Liver (tissue), 9 donors: Measurements from ENCODE around the gene PIGM. TPM values are rescaled to one million over a fixed set of nuclear protein-coding genes. Genes with fewer than 3 reads are reported as not detected.

Source experiments
- DNase-seq: peaks from one replicate; pipeline ENCODE4 v3.0.0-alpha.2; 2017; ENCODE audit warnings: low spot score
- H3K27ac ChIP-seq, 2 donors: one replicate each; pipeline ENCODE4 v1.7.0; 2013; ENCODE audit warnings: inconsistent platforms in 2 of 2, low read length in 2 of 2, control low read depth in 1 of 2, low read depth in 1 of 2, mild to moderate bottlenecking in 1 of 2
- H3K27me3 ChIP-seq, 4 donors: one replicate each; pipeline versions ENCODE4 v1.6.1 to v1.7.0; 2013; ENCODE audit warnings: low read length in 3 of 4, inconsistent platforms in 1 of 4, mild to moderate bottlenecking in 1 of 4, moderate library complexity in 1 of 4; ENCODE audit not compliant: control insufficient read depth in 4 of 4, insufficient read depth in 4 of 4
- H3K36me3 ChIP-seq, 4 donors: one replicate each; pipeline versions ENCODE4 v1.6.1 to v1.7.0; 2013; ENCODE audit warnings: low read length in 3 of 4, mild to moderate bottlenecking in 3 of 4, low read depth in 1 of 4, moderate library complexity in 1 of 4; ENCODE audit not compliant: control insufficient read depth in 4 of 4, insufficient read depth in 3 of 4
- H3K4me1 ChIP-seq, 4 donors: one replicate each; pipeline versions ENCODE4 v1.6.1 to v1.7.0; 2013; ENCODE audit warnings: low read length in 3 of 4, mild to moderate bottlenecking in 3 of 4, moderate library complexity in 1 of 4; ENCODE audit not compliant: control insufficient read depth in 4 of 4, insufficient read depth in 4 of 4
- H3K4me3 ChIP-seq, 3 donors: one replicate each; pipeline versions ENCODE4 v1.6.1 to v1.7.0; 2013; ENCODE audit warnings: low read length in 3 of 3, control low read depth in 1 of 3, low read depth in 1 of 3, mild to moderate bottlenecking in 1 of 3
- H3K9ac ChIP-seq, 2 donors: one replicate each; pipeline ENCODE4 v1.7.0; 2013; ENCODE audit warnings: low read length in 2 of 2, mild to moderate bottlenecking in 2 of 2, moderate library complexity in 2 of 2, control low read depth in 1 of 2, low read depth in 1 of 2
- H3K9me3 ChIP-seq, 4 donors: one replicate each; pipeline versions ENCODE4 v1.6.1 to v1.7.0; 2013; ENCODE audit warnings: low read length in 3 of 4; ENCODE audit not compliant: control insufficient read depth in 4 of 4
- ATF3 ChIP-seq: IDR thresholded peaks from 2 replicates; pipeline ENCODE4 v1.6.1; 2016; ENCODE audit warnings: antibody characterized with exemption
- CTCF ChIP-seq: fragments of 150-350 bp; IDR thresholded peaks from 2 replicates; pipeline ENCODE4 v1.5.1; 2017; ENCODE audit warnings: improper control_type of control experiment, low read depth, low read length; ENCODE audit not compliant: missing input control
- EGR1 ChIP-seq, 2 donors: IDR thresholded peaks; 2 replicates each; pipeline ENCODE4 v1.6.1; 2016 to 2018; ENCODE audit warnings: antibody characterized with exemption in 2 of 2, low read depth in 2 of 2
- FOXA1 ChIP-seq: IDR thresholded peaks from 2 replicates; pipeline ENCODE4 v1.6.1; 2016; ENCODE audit warnings: antibody characterized with exemption
- FOXA2 ChIP-seq: IDR thresholded peaks from 2 replicates; pipeline ENCODE4 v1.6.1; 2016; ENCODE audit warnings: antibody characterized with exemption
- GABPA ChIP-seq, 2 donors: IDR thresholded peaks in 1 of 2; conservative IDR thresholded peaks in 1 of 2; 2 replicates each; pipeline ENCODE4 v1.6.1; 2016; ENCODE audit warnings: antibody characterized with exemption in 2 of 2, mild to moderate bottlenecking in 1 of 2, moderate library complexity in 1 of 2
- HNF4G ChIP-seq: IDR thresholded peaks from 2 replicates; pipeline ENCODE4 v1.6.1; 2016; ENCODE audit warnings: antibody characterized with exemption
- JUND ChIP-seq, 2 donors: IDR thresholded peaks; 2 replicates each; pipeline ENCODE4 v1.6.1; 2016; ENCODE audit warnings: antibody characterized with exemption in 2 of 2
- MAX ChIP-seq: IDR thresholded peaks from 2 replicates; pipeline ENCODE4 v1.6.1; 2016; ENCODE audit warnings: antibody characterized with exemption
- NR2F2 ChIP-seq: IDR thresholded peaks from 2 replicates; pipeline ENCODE4 v1.6.1; 2016; ENCODE audit warnings: antibody characterized with exemption
- RAD21 ChIP-seq, 2 donors: IDR thresholded peaks; 2 replicates each; pipeline ENCODE4 v1.6.1; 2016; ENCODE audit warnings: antibody characterized with exemption in 2 of 2, mild to moderate bottlenecking in 2 of 2
- REST ChIP-seq: IDR thresholded peaks from 2 replicates; pipeline ENCODE4 v1.6.1; 2016; ENCODE audit warnings: antibody characterized with exemption, mild to moderate bottlenecking
- RXRA ChIP-seq, 2 donors: IDR thresholded peaks; 2 replicates each; pipeline ENCODE4 v1.6.1; 2017 to 2018; ENCODE audit warnings: antibody characterized with exemption in 2 of 2, mild to moderate bottlenecking in 1 of 2
- SP1 ChIP-seq: IDR thresholded peaks from 2 replicates; pipeline ENCODE4 v1.6.1; 2018; ENCODE audit warnings: antibody characterized with exemption, mild to moderate bottlenecking
- TAF1 ChIP-seq: conservative IDR thresholded peaks from 2 replicates; pipeline ENCODE4 v1.6.1; 2016; ENCODE audit warnings: antibody characterized with exemption, mild to moderate bottlenecking
- YY1 ChIP-seq: IDR thresholded peaks from 2 replicates; pipeline ENCODE4 v1.6.1; 2016; ENCODE audit warnings: antibody characterized with exemption, mild to moderate bottlenecking
- ZBTB33 ChIP-seq: IDR thresholded peaks from 2 replicates; pipeline ENCODE4 v1.6.1; 2016; ENCODE audit warnings: antibody characterized with exemption
- WGBS: extraction: QIAGEN DNeasy Blood & Tissue Kit; methylation state at CpG from one replicate; pipeline ENCODE4 v1.1.7; 2013; 5-methylcytosine and 5-hydroxymethylcytosine counted together
- polyA plus RNA-seq, 2 donors: library from polyadenylated mRNA; stranded (reverse) in 1 of 2; unstranded in 1 of 2; fragments of 200-250 nt in 1 of 2; fragments of >200 nt in 1 of 2; fragmentation: Nextera tagmentation in 1 of 2; extraction: Ambion mirVana in 1 of 2; gene quantifications; one replicate each; pipeline versions ENCODE4 v1.2.1 to v1.2.3, GENCODE V29; 2013 to 2015
- total RNA-seq, 2 donors: library from RNA; depleted of rRNA; stranded (reverse); fragments of >200 nt; gene quantifications; one replicate each; pipeline ENCODE4 v1.2.3, GENCODE V29; 2014
- donor health status: healthy.
- donor health status: healthy.
- donor health status: healthy.
- donor health status: healthy.
- donor health status: healthy.

The PIGM gene
- total and polyA plus RNA-seq, 4 donors = 2.9 to 4.2 (median 3.6) TPM

GRCh38 chr1:159996653-159997052 lies 35.1 kb downstream of the PIGM start (continued):
- no peak for TF ChIP-seq ZBTB33
- no peak for TF ChIP-seq FOXA1
- no peak for TF ChIP-seq NR2F2

- Histone ChIP-seq H3K9ac (no peak overlapping the region), H3K4me1 (peaks cover 0 to 11% (median 5%) of the 10 kb centered on the region in 4 donors), H3K9me3 (no peaks in the 10 kb centered on the region), H3K36me3 (no peaks in the 10 kb centered on the region), H3K27me3 (no peaks in the 10 kb centered on the region), H3K27ac (no peak overlapping the region), H3K4me3 (no peak overlapping the region)
- TF ChIP-seq YY1 (no peak), FOXA2 (no peak), HNF4G (no peak), FOXA1 (no peak), ZBTB33 (no peak), MAX (no peak), EGR1 (IDR thresholded peaks at IDR 0.05; ENCODE audit: low read depth in 2 of 2) (no peak), REST (no peak), CTCF (no peak), GABPA (IDR thresholded peaks at IDR 0.05 in 1 of 2, conservative IDR thresholded peaks at IDR 0.05 in 1 of 2) (no peak), NR2F2 (no peak), SP1 (no peak), ATF3 (no peak), RXRA (IDR thresholded peaks at IDR 0.05) (no peak), RAD21 (IDR thresholded peaks at IDR 0.05) (no peak), TAF1 (no peak), JUND (IDR thresholded peaks at IDR 0.05) (no peak)
- 92% methylated on average over 2 of the region's 2 CpGs for WGBS
- no peak for DNase-seq
Measured at GRCh38 chr1:159994896-159995295, 36.9 kb downstream of the PIGM start.
